GM10248 (cell line): Measurements from ENCODE around the gene GJC2.

ENCODE experiments used
- CTCF ChIA-PET: fragments of 300-600 bp; sonication (Branson Sonifier 250); formaldehyde crosslinking; extraction: SDS; loops from one replicate; lab custom pipeline; 2021; ENCODE audit warnings: antibody characterized with exemption; lab: Yijun Ruan, JAX
- POLR2A ChIA-PET: fragments of 350-650 bp; sonication (Branson Sonifier 250); formaldehyde crosslinking; extraction: SDS; loops from one replicate; lab custom pipeline; 2020; ENCODE audit warnings: antibody characterized with exemption; lab: Yijun Ruan, JAX
- DNase-seq: peaks from one replicate; pipeline ENCODE4 v3.0.0; 2012; ENCODE audit errors: extremely low spot score
- TF ChIP-seq, protein P1 (sequence below): IDR thresholded peaks from 2 replicates; pipeline ENCODE4 v1.5.1; 2012; ENCODE audit warnings: mild to moderate bottlenecking, low read depth; ENCODE audit errors: extremely low read depth, missing control alignments, control extremely low read depth

GJC2 gene

DNA sequence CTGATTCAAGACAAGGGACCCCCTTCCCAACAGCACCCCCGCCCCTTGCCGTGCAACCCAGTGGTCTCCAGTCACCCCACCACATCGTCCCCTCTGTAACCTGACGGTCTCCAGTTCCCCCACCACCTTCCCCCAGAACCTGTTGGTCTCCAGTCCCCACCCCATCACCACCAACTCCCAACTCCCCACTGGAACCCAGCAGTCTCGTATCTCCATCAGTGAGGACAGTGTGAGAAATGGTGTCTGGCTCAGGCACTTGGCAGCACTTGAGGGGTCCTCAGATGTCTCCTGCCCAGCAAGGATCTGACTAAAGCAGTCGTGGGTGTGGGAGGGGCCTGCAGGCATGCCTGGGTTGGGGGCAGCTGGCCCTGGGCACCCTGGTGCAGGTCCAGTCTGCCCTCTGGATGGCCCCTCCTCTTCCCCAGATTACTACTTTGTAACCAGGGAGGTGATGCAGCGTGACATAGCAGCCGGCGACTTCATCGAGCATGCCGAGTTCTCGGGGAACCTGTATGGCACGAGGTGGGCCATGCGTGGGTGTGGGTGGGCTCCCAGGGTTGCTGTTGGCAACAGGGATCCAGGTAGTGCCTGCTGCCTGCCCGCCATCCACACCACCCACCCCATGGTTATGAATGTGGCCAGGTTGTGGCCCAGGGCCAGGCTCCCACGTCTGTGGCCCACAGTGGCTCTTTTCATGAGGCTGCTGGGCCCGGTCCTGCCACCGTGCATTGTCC is 3.1 kb upstream of the GJC2 start:
- ChIA-PET POLR2A (no interaction called here), CTCF (interaction anchor here (0.8 to 4.9 kb wide), 3 partner anchors 15 to 19 kb away, joined by 3 to 41 read pairs (median 3); partner anchors contain the start of gene IBA57)
- TF ChIP-seq, protein P1, sequence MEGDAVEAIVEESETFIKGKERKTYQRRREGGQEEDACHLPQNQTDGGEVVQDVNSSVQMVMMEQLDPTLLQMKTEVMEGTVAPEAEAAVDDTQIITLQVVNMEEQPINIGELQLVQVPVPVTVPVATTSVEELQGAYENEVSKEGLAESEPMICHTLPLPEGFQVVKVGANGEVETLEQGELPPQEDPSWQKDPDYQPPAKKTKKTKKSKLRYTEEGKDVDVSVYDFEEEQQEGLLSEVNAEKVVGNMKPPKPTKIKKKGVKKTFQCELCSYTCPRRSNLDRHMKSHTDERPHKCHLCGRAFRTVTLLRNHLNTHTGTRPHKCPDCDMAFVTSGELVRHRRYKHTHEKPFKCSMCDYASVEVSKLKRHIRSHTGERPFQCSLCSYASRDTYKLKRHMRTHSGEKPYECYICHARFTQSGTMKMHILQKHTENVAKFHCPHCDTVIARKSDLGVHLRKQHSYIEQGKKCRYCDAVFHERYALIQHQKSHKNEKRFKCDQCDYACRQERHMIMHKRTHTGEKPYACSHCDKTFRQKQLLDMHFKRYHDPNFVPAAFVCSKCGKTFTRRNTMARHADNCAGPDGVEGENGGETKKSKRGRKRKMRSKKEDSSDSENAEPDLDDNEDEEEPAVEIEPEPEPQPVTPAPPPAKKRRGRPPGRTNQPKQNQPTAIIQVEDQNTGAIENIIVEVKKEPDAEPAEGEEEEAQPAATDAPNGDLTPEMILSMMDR = no peak
- peak; percentile 12 for DNase-seq

- ChIA-PET CTCF (interaction anchor here (0.8 kb wide), 1 partner anchor 18 kb away, joined by 3 read pairs; no protein-coding TSS in a partner anchor), POLR2A (no interaction called here)
Measured at GRCh38 chr1:228147151-228147693, 2.5 kb upstream of the GJC2 start.

DNA sequence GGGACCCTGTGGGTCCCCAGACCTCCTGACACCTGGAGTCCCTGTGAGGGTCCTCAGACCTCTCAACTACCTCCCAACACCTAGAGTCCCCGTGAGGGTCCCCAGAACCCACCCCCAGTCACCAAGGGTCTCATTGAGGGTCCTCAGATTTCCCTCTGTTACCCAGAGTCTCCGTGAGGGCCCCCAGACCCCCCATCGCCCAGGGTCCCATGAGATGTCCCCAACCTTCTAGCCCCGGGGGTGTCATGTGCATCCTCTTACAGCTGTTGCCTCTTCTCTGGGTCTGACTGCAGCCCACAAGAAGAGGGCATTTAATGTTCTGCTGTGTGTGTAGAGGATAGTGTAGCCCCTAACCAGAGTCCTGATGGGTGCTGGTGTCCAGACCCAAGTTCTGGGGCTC is 2.0 kb upstream of the GJC2 start:
- ChIA-PET POLR2A (no interaction called here), CTCF (interaction anchor here (1.9 kb wide), 1 partner anchor 17 kb away, joined by 8 read pairs; the partner anchor contains the start of gene IBA57)
- TF ChIP-seq, protein P1 = no peak
- peak; percentile 10 for DNase-seq

More at GRCh38 chr1:228147151-228147693, 2.5 kb upstream of the GJC2 start:
- peak; percentile 14 for DNase-seq
- TF ChIP-seq, protein P1 = no peak

GRCh38 chr1:228148196-228148861 is 1.4 kb upstream of the GJC2 start:
- ChIA-PET POLR2A (no interaction called here), CTCF (interaction anchor here (1.0 to 1.9 kb wide), 2 partner anchors 17 to 18 kb away, joined by 3 to 8 read pairs; partner anchors contain the start of gene IBA57)
- DNase-seq = no peak
- TF ChIP-seq, protein P1 = no peak

DNA sequence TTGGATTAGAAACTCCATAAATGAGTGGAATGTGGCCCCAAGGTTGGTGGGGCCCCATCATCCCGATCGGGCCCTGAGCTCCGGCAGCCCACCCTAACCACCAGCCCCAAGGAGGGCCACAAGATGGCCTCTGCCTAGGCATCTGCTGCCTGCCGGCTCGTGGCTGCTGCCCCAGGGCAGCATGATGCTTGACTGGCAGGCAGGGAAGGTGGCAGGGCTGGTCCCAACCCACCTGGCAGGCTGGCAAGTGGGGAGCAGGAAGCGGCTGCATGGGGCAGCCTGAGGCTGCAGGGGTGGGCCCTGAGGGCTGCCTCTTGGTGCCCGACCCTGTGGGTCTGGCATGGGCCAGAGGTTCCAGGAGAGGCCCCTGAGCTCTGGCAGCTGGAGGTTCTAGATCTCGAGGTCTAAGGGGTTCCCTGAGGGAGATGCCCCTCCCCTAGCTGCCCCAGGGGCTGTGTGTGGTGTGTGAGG is 760 bp upstream of the GJC2 start:
- ChIA-PET CTCF (interaction anchor here (1.0 to 1.9 kb wide), 3 partner anchors 13 to 19 kb away, joined by 3 to 8 read pairs (median 3); partner anchors contain the start of gene IBA57), POLR2A (no interaction called here)
- TF ChIP-seq, protein P1 = no peak
- no peak for DNase-seq

- ChIA-PET CTCF (interaction anchor here (0.9 to 1.5 kb wide), 3 partner anchors 11 to 17 kb away, joined by 3 to 5 read pairs (median 3); partner anchors contain the start of gene IBA57), POLR2A (interaction anchor here (0.6 kb wide), 1 partner anchor 256 kb away, joined by 3 read pairs; the partner anchor contains the start of gene TRIM11)
- TF ChIP-seq, protein P1 = no peak
- no peak for DNase-seq
Measured at GRCh38 chr1:228150120-228150460, 360 bp downstream of the GJC2 start.
